Astrocyte (in vitro differentiated cells and primary cell): Measurements from ENCODE around the gene SPTB. TPM values are rescaled to one million over a fixed set of nuclear protein-coding genes. Genes with fewer than 3 reads are reported as not detected.

Source experiments
- DNase-seq: peaks from one replicate; pipeline ENCODE4 v3.0.0-alpha.2; 2010; ENCODE audit warnings: low read depth
- FAIRE-seq: peaks from 2 replicates; lab custom pipeline; 2011; peaks lifted over from hg19 to GRCh38; lab: Jason Lieb, UNC
- H2AFZ ChIP-seq: 2 replicates; pipeline ENCODE4 v1.6.0; 2012; ENCODE audit warnings: low read depth, low read length, inconsistent platforms
- H3K27ac ChIP-seq: 2 replicates; pipeline ENCODE4 v1.5.1; 2011; ENCODE audit warnings: low read depth, low read length, inconsistent platforms
- H3K27me3 ChIP-seq: 2 replicates; pipeline ENCODE4 v1.6.0; 2011; ENCODE audit warnings: low read length, inconsistent platforms; ENCODE audit not compliant: insufficient read depth
- H3K36me3 ChIP-seq: 2 replicates; pipeline ENCODE4 v1.5.1; 2011; ENCODE audit warnings: low read length, inconsistent platforms; ENCODE audit not compliant: insufficient read depth
- H3K4me1 ChIP-seq: 2 replicates; pipeline ENCODE4 v1.5.1; 2011; ENCODE audit warnings: low read length, inconsistent platforms; ENCODE audit not compliant: insufficient read depth
- H3K4me2 ChIP-seq: 2 replicates; pipeline ENCODE4 v1.6.0; 2012; ENCODE audit warnings: low read length, inconsistent platforms
- H3K4me3 ChIP-seq: 2 replicates; pipeline ENCODE4 v1.5.1; 2011; ENCODE audit warnings: low read depth, mild to moderate bottlenecking, low read length, inconsistent platforms; ENCODE audit not compliant: insufficient read depth
- H3K79me2 ChIP-seq: 2 replicates; pipeline ENCODE4 v1.6.0; 2012; ENCODE audit warnings: mild to moderate bottlenecking, low read length, inconsistent platforms; ENCODE audit not compliant: insufficient read depth
- H3K9ac ChIP-seq: 2 replicates; pipeline ENCODE4 v1.6.0; 2012; ENCODE audit warnings: mild to moderate bottlenecking, low read length, inconsistent platforms
- H3K9me3 ChIP-seq: 2 replicates; pipeline ENCODE4 v1.5.1; 2012; ENCODE audit warnings: low read depth, mild to moderate bottlenecking, low read length, inconsistent platforms; ENCODE audit not compliant: insufficient read depth
- H4K20me1 ChIP-seq: 2 replicates; pipeline ENCODE4 v1.6.0; 2012; ENCODE audit warnings: low read length, inconsistent platforms; ENCODE audit not compliant: insufficient read depth
- H3K27ac Mint-ChIP-seq: one replicate; pipeline ENCODE4 v1.8.0; 2021; ENCODE audit warnings: mild to moderate bottlenecking, mixed read lengths; ENCODE audit not compliant: unreplicated experiment
- H3K27me3 Mint-ChIP-seq: one replicate; pipeline ENCODE4 v1.8.0; 2021; ENCODE audit warnings: low read depth, mixed read lengths; ENCODE audit not compliant: unreplicated experiment
- H3K36me3 Mint-ChIP-seq: one replicate; pipeline ENCODE4 v1.8.0; 2021; ENCODE audit warnings: low read depth, mixed read lengths; ENCODE audit not compliant: unreplicated experiment
- H3K4me1 Mint-ChIP-seq: one replicate; pipeline ENCODE4 v1.8.0; 2021; ENCODE audit warnings: low read depth, mixed read lengths; ENCODE audit not compliant: unreplicated experiment
- H3K4me3 Mint-ChIP-seq: one replicate; pipeline ENCODE4 v1.8.0; 2021; ENCODE audit warnings: mild to moderate bottlenecking, moderate library complexity, mixed read lengths; ENCODE audit not compliant: unreplicated experiment
- H3K9me3 Mint-ChIP-seq: one replicate; pipeline ENCODE4 v1.8.0; 2021; ENCODE audit warnings: mild to moderate bottlenecking, mixed read lengths; ENCODE audit not compliant: unreplicated experiment
- CTCF ChIP-seq: IDR thresholded peaks from 2 replicates; pipeline ENCODE4 v1.5.1; 2011; ENCODE audit warnings: low read depth, mild to moderate bottlenecking, inconsistent platforms, low read length, moderate library complexity; ENCODE audit not compliant: insufficient read depth
- EZH2 ChIP-seq: IDR thresholded peaks from 2 replicates; pipeline ENCODE4 v1.6.1; 2012; ENCODE audit warnings: mild to moderate bottlenecking, low read length, inconsistent platforms; ENCODE audit not compliant: insufficient read depth
- total RNA-seq: library from RNA; stranded (reverse); gene quantifications from 2 replicates; pipeline ENCODE4 v1.2.1, GENCODE V29; 2021

Gene SPTB
- total RNA-seq, 1 donor from 2014 or later = 0.32 TPM

DNA sequence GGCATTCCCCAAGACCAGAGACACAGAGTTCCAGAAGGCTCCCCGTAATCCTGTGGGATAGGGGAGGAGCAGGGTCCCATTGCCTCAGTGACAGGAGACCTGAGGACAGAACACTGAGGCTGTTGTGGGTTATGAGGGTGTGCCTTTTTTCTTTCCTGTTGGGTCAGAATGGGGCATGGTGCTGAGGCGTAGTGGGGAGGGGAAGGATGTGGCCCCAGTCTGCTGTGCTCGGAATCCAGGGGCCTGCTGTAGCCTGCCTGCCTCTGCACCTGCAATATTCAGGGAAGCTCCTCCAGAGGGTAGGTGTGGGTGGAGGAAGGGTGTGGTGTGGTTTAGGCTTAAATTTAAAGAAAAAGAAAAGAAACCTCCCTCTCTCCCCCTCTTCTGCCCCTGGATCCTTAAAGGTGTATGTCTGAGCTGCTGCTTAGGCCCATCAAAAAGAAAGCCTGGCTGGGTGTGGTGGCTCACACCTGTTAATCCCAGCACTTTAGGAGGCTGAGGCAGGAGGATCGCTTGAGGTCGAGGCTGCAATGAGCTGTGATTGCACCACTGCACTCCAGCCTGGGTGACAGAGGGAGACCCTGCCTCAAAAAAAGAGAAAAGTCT is 156.8 kb downstream of the SPTB start:
- Histone ChIP-seq H2AFZ (no peak overlapping the region), H4K20me1 (peaks cover 32% of the 10 kb centered on the region), H3K9ac (no peak overlapping the region), H3K4me3 (no peak overlapping the region), H3K27ac (no peak overlapping the region), H3K27me3 (no peaks in the 10 kb centered on the region), H3K9me3 (no peaks in the 10 kb centered on the region), H3K4me1 (peaks cover 62% of the 10 kb centered on the region), H3K79me2 (peaks cover 90% of the 10 kb centered on the region), H3K36me3 (peaks cover 3% of the 10 kb centered on the region), H3K4me2 (no peak overlapping the region)
- Mint-ChIP-seq H3K9me3 (no peaks in the 10 kb centered on the region), H3K27ac (no peak overlapping the region), H3K36me3 (peaks cover 20% of the 10 kb centered on the region), H3K4me1 (peaks cover 70% of the 10 kb centered on the region), H3K27me3 (no peaks in the 10 kb centered on the region), H3K4me3 (no peak overlapping the region)
- TF ChIP-seq CTCF (no peak), EZH2 (no peak)
- no peak for DNase-seq
- FAIRE-seq = no peak

DNA sequence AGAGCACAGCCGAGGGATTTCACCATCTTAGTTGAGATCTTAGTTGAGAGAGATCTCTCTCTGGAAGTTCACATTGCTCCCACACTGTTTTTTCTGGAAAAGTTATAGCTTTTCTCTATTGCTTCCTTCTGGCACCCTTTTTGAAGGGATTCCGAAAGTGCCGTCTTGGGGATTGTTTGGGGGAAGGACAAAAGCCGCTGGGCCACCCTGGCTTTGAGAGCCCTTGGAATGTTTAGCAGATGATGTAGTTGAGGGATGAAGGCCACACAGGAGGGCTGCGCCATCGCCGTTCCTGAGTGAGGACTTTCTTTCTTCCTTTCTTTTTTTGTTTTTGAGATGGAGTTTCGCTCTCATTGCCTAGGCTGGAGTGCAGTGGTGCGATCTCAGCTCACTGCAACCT is 157.8 kb downstream of the SPTB start:
- Histone ChIP-seq H3K9me3 (no peaks in the 10 kb centered on the region), H3K27ac (peak overlapping the region; percentile 75), H3K79me2 (peaks cover 90% of the 10 kb centered on the region), H2AFZ (no peak overlapping the region), H3K9ac (peak overlapping the region; percentile 55), H3K4me1 (peaks cover 66% of the 10 kb centered on the region), H3K36me3 (no peaks in the 10 kb centered on the region), H3K4me3 (no peak overlapping the region), H4K20me1 (peaks cover 29% of the 10 kb centered on the region), H3K27me3 (no peaks in the 10 kb centered on the region), H3K4me2 (peak overlapping the region; percentile 58)
- Mint-ChIP-seq H3K27me3 (no peaks in the 10 kb centered on the region), H3K4me1 (peaks cover 76% of the 10 kb centered on the region), H3K36me3 (peaks cover 22% of the 10 kb centered on the region), H3K27ac (no peak overlapping the region), H3K4me3 (no peak overlapping the region), H3K9me3 (no peaks in the 10 kb centered on the region)
- FAIRE-seq (no peak), DNase-seq (no peak)
- TF ChIP-seq EZH2 (no peak), CTCF (no peak)

DNA sequence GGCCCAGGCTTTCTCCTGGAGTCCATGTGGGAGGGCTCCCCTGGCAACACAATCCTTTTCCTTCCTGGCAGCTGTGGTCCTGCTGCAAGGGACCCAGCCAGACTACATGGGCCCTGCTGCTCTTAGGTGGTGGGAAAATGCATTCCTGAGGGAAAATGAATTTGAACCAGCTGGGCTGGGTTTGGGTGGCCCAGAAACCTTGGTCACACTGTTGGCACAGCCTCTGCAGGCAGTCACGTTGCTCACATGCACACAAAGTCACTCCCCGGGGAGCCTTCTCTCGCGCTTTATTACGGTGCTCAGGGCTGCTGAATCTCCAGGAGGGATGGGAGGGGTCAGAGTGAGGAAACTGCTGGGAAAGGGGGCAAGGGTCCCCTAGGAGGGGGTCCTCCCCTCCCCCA is 158.3 kb downstream of the SPTB start:
- Histone ChIP-seq H3K4me2 (peak overlapping the region; percentile 58), H3K79me2 (peaks cover 90% of the 10 kb centered on the region), H4K20me1 (peaks cover 26% of the 10 kb centered on the region), H3K9me3 (no peaks in the 10 kb centered on the region), H3K4me3 (no peak overlapping the region), H3K27me3 (no peaks in the 10 kb centered on the region), H3K27ac (peak overlapping the region; percentile 75), H3K9ac (peak overlapping the region; percentile 55), H2AFZ (no peak overlapping the region), H3K36me3 (no peaks in the 10 kb centered on the region), H3K4me1 (peaks cover 66% of the 10 kb centered on the region)
- Mint-ChIP-seq H3K27me3 (no peaks in the 10 kb centered on the region), H3K4me3 (no peak overlapping the region), H3K36me3 (peaks cover 22% of the 10 kb centered on the region), H3K27ac (no peak overlapping the region), H3K9me3 (no peaks in the 10 kb centered on the region), H3K4me1 (peaks cover 76% of the 10 kb centered on the region)
- peak; percentile 87 for DNase-seq
- FAIRE-seq = no peak
- no peak for TF ChIP-seq CTCF
- TF ChIP-seq EZH2 = no peak
